Adipocyte (in vitro differentiated cells): ENCODE data around the gene NDUFAB1.

Experiments used
- DNase-seq: peaks from one replicate; pipeline ENCODE4 v3.0.0-alpha.2; 2015; ENCODE audit warnings: low read depth
- H3K27me3 ChIP-seq: replicated peaks from 2 replicates; pipeline ENCODE4 v1.7.0; 2013; ENCODE audit warnings: mild to moderate bottlenecking, low read length, moderate library complexity; ENCODE audit not compliant: control insufficient read depth, insufficient read depth
- H3K36me3 ChIP-seq: 2 replicates; pipeline ENCODE4 v1.7.0; 2013; ENCODE audit warnings: low read length, mild to moderate bottlenecking, moderate library complexity; ENCODE audit not compliant: control insufficient read depth, insufficient read depth, severe bottlenecking
- H3K4me1 ChIP-seq: 2 replicates; pipeline ENCODE4 v1.7.0; 2013; ENCODE audit warnings: mild to moderate bottlenecking, low read length, moderate library complexity; ENCODE audit not compliant: control insufficient read depth, insufficient read depth
- H3K4me3 ChIP-seq: 2 replicates; pipeline ENCODE4 v1.7.0; 2013; ENCODE audit warnings: mild to moderate bottlenecking, low read length, moderate library complexity
- H3K9ac ChIP-seq: 2 replicates; pipeline ENCODE4 v1.7.0; 2013; ENCODE audit warnings: mild to moderate bottlenecking, low read length, moderate library complexity
- H3K9me3 ChIP-seq: 2 replicates; pipeline ENCODE4 v1.7.0; 2013; ENCODE audit warnings: mild to moderate bottlenecking, low read length, moderate library complexity; ENCODE audit not compliant: control insufficient read depth

The NDUFAB1 gene

DNA sequence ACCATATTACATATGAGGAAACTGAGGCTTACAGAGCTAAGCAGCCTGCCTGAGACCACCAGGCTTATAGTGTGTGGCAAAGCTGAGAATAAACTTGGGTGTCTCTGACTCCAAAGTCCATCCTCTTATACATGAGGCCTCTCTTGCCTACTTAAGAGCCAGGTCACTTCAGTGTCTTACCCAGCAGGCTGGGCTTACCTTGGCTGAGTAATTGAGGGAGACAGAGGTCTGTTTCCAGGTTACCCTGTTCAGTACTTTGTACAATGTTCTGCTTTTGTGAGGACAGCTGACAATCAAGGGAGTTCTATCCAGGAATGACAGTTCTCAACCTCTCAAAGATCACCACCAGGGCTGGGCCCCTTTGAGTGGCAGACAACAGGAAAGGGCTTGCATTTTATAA is 14.4 kb downstream of the NDUFAB1 start:
- Histone ChIP-seq H3K36me3 (peaks cover 70% of the 10 kb centered on the region), H3K27me3 (no peaks in the 10 kb centered on the region), H3K4me3 (no peak overlapping the region)

DNA sequence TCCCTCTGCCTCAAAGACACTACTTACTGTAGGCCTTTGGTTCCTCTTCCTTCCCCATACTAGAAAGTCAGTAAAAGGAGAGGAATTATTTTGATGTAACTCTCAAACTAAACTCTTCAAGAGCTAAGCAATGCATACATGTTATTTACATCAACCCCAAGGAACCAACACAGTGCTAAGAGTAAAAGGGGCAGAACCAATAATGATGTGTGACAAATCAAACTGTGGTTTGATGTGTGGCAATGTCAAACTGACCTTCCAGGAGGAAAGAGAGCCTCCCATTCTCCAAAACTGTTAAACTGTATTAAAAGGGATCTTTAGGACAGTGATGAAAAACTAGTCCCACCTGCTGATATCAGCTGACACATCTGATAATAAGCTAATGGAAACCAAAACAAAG is 15.7 kb downstream of the NDUFAB1 start:
- Histone ChIP-seq H3K27me3 (no peaks in the 10 kb centered on the region), H3K9ac (no peak overlapping the region), H3K9me3 (no peaks in the 10 kb centered on the region), H3K36me3 (peaks cover 67% of the 10 kb centered on the region), H3K4me1 (peaks cover 8% of the 10 kb centered on the region), H3K4me3 (no peak overlapping the region)
- no peak for DNase-seq

More for the DNA sequence above, 14.4 kb downstream of the NDUFAB1 start:
- H3K4me1 ChIP-seq, result peaks cover 8% of the 10 kb centered on the region
- no peaks in the 10 kb centered on the region for H3K9me3 ChIP-seq
- no peak overlapping the region for H3K9ac ChIP-seq
- DNase-seq, result no peak

DNA sequence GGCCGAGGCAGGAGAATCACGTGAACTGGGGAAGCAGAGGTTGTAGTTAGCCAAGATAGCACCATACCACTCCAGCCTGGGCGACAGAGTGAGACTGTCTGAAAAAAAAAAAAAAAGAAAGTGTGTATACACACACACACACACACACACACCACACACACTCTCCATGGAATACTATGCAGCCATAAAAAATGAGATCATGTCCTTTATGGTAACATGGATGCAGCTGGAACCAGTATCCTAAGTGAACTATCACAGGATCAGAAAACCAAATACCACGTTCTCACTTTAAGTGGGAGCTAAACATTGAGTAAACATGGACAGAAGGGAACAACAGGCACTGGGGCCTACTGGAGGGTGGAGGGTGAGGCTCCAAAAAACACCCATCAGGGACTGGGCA is 16.7 kb downstream of the NDUFAB1 start:
- Histone ChIP-seq H3K4me3 (no peak overlapping the region), H3K9me3 (no peaks in the 10 kb centered on the region), H3K36me3 (peaks cover 66% of the 10 kb centered on the region), H3K4me1 (peaks cover 8% of the 10 kb centered on the region), H3K9ac (no peak overlapping the region), H3K27me3 (no peaks in the 10 kb centered on the region)
- DNase-seq, result no peak

DNA sequence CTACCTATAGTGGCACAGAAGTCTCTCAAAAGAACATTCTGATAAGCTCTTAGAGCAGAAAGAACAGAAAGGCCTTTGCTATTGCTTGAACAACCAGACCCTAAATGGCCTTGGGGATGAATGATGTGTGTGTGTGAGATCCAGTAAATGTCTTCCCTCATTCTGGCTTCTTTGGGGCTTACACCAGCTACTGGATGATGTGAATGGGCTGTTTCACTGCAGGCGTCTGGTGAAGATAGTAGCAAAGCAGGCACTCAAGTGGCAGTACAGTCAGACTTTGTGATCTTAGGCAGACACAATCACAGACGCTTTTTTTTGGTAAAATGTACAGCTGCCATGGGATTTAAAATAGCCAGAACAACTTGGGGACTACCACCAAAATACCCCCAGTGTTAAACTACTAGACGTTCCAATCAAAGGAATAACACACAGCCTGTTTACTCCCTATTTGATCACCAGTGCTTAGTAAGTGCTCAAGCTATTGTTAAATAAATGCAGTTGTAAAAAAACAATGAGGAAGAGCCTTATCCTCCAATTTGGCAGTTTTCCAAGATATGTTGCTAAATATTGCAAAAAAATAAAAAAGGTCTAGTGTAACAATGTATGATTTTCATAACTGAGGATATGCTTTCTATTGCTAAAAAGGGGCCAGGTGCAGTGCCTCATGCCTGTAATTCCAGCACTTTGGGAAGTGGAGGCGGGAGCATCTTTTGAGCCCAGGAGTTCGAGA is 17.9 kb downstream of the NDUFAB1 start:
- Histone ChIP-seq H3K4me3 (no peak overlapping the region), H3K9me3 (no peaks in the 10 kb centered on the region), H3K36me3 (peaks cover 74% of the 10 kb centered on the region), H3K27me3 (no peaks in the 10 kb centered on the region), H3K9ac (no peak overlapping the region), H3K4me1 (peaks cover 8% of the 10 kb centered on the region)
- peak; percentile 61 for DNase-seq

DNA sequence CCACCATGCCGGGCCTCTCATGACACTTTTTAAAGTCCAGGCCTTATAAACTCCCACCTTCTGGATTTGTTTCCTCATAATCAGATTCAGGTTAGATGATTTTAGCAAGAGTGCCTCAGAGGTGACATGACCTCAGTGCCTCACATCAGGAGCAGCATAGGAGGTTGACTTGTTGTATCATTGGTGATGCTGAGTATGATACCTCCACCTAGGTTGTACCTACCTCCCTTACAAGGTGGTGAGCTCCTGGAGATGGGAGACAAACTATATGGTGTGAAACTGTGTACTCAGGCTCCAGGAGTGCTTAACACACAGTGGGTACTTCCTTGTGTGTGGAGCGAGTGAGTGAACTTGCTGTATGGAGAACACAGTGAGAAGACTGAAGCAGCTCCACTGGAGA is 18.6 kb downstream of the NDUFAB1 start:
- Histone ChIP-seq H3K27me3 (no peaks in the 10 kb centered on the region), H3K9ac (no peak overlapping the region), H3K36me3 (peaks cover 81% of the 10 kb centered on the region), H3K4me3 (no peak overlapping the region), H3K4me1 (peaks cover 8% of the 10 kb centered on the region), H3K9me3 (no peaks in the 10 kb centered on the region)
- no peak for DNase-seq

DNA sequence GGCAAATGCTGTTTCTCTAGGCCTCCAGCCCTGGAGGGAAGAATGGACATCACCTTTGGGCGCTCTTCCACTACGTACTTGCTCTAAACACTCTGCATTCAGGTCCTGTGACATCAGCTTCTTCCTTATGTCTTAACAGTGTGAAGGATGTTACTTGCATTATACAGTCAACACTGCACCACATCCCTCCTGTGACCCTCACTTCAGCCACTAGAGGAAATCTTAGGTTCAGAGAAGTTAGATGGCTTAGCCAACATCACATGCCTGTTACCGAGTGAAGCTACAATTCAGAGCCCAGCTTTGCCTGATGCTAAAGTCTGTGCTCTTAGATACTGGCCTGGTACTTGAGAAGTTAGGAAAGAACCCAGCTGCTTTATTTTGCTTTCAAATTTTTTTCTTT is 20.3 kb downstream of the NDUFAB1 start:
- no peak for DNase-seq
- H3K36me3 ChIP-seq, result peaks cover 82% of the 10 kb centered on the region
- no peak overlapping the region for H3K9ac ChIP-seq
- no peak overlapping the region for H3K4me3 ChIP-seq
- H3K4me1 ChIP-seq, result peaks cover 8% of the 10 kb centered on the region
- no peaks in the 10 kb centered on the region for H3K27me3 ChIP-seq
- H3K9me3 ChIP-seq, result no peaks in the 10 kb centered on the region

DNA sequence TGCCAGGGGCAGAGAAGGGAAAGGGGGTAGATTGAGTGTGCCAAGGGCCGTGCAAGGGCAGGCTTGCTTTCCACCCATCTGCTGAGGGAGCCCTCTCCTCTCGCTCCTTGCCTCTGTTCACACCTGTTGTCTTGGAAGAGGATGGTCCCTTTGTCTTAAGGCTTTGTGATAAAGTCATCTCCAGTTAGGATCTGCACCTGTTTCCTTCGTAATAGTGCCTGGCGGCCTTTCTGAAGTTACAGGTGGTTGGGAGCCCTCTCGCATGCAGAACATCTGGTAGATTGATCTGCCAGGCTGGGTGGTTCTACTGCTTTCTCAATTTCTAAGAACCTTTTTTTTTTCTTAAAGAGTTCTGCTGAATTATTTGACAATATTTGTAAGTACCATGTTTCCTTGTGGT is 22.3 kb downstream of the NDUFAB1 start:
- Histone ChIP-seq H3K9ac (no peak overlapping the region), H3K9me3 (no peaks in the 10 kb centered on the region), H3K27me3 (no peaks in the 10 kb centered on the region), H3K36me3 (peaks cover 82% of the 10 kb centered on the region), H3K4me3 (no peak overlapping the region), H3K4me1 (peaks cover 8% of the 10 kb centered on the region)
- DNase-seq, result no peak

DNA sequence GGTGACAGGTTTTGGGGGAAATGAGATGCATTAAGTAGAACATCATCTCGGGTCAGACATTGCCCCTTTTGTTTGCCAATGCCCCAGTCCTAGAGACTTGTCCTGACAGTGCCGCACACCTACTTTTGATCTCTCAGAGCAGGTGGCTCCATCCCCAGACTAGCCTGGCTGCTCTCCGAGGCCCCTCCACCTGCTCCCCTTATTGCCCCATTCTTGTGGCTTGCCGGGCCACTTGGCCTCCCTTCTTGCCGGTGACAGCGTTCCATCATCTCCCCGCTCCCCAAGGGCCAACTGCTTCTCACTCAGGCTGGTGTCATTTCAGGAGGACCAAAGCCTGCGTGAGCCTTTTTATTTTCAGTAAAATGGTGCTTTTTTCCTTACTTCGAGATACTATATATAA is 23.7 kb downstream of the NDUFAB1 start:
- H3K27me3 ChIP-seq, result no peaks in the 10 kb centered on the region
- no peak overlapping the region for H3K9ac ChIP-seq
- peaks cover 88% of the 10 kb centered on the region for H3K36me3 ChIP-seq
- H3K9me3 ChIP-seq, result no peaks in the 10 kb centered on the region
- H3K4me1 ChIP-seq, result no peaks in the 10 kb centered on the region
- no peak overlapping the region for H3K4me3 ChIP-seq
- no peak for DNase-seq

DNA sequence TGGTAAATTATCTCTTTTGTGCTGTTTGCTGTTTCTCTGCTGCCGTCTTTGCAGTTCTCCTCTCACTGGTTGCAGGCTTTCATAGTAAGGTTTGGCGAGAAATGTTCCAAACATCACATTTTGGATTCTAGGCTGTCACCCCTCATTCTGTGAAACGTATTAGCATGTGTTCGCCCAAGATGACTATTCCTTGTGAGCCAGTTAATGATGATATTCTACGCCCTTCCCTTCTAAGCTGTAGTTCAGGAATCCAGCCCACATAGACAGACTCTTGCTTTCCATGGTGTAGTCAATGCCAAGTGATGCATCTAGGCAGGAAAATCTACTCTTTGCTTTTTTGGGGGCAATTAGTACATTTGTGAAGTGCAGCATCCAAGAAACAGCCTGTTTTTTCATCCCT is 24.2 kb downstream of the NDUFAB1 start:
- H3K4me3 ChIP-seq, result no peak overlapping the region
- H3K4me1 ChIP-seq, result no peaks in the 10 kb centered on the region
- no peak overlapping the region for H3K9ac ChIP-seq
- no peaks in the 10 kb centered on the region for H3K9me3 ChIP-seq
- no peaks in the 10 kb centered on the region for H3K27me3 ChIP-seq
- DNase-seq, result no peak
- peaks cover 90% of the 10 kb centered on the region for H3K36me3 ChIP-seq

DNA sequence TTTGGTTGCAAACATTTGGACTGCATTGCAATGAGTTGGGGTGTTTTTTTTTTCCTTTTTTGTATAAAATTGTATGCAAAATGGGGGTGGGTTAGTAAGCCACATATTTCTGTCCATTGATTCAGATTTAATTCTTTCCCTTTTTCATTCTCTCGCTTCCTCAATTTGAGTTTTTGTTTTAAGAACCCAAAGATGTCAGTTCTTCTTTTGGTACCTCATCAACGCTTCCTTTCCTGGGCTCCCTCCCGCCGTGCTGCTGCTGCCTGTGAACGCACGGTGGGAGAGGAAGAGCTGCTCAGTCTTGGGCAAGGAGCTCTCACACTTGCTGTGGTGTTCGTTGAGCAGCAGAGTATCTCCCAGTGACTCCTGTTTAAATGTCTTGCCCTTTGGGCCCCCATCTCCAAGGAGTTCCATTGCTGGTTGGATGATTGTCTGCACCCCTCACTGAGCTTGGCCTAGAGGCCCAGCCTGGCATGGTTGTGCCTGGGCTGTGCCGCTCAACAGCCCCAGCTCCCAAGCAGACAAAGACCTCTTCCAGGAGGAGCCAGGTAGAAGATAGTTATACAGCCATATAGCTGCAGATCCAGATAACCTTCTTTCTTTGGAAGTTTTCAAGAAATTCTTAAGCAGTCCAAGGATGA is 25.0 kb downstream of the NDUFAB1 start:
- H3K9me3 ChIP-seq, result no peaks in the 10 kb centered on the region
- no peak overlapping the region for H3K9ac ChIP-seq
- no peaks in the 10 kb centered on the region for H3K4me1 ChIP-seq
- no peaks in the 10 kb centered on the region for H3K27me3 ChIP-seq
- no peak for DNase-seq
- H3K4me3 ChIP-seq, result no peak overlapping the region
- peaks cover 92% of the 10 kb centered on the region for H3K36me3 ChIP-seq

DNA sequence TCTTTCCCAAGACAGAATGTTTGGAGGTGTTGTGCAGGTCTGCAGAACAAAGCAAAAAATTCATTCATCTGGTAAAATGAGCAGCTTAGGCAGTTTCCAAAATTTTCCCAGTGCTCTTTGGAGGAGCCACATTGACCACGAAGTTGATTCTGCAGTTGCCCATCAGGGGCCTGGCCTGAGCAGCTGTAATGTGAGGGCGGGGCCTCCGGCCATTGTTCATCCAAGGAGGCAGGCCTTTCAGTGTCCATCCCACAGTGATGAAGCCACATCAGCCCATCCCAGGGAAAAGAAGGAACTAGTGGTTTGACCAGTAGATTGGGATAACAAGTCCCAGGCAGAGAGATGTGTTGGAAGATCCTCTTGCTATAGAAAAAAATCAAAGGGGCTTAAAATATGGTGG is 28.5 kb downstream of the NDUFAB1 start:
- Histone ChIP-seq H3K9me3 (no peaks in the 10 kb centered on the region), H3K9ac (no peak overlapping the region), H3K36me3 (peaks cover 93% of the 10 kb centered on the region), H3K4me1 (peaks cover 14% of the 10 kb centered on the region), H3K27me3 (no peaks in the 10 kb centered on the region), H3K4me3 (no peak overlapping the region)
- DNase-seq, result no peak
